ENCODE data around the gene SMG9. TPM values are rescaled to one million over a fixed set of nuclear protein-coding genes. Genes with fewer than 3 reads are reported as not detected.

Gene SMG9
- 10 to 100 TPM; 23.3 to 37.4 (median 28.3) TPM for total RNA-seq
- 26.5 TPM for total RNA-seq (2013)

- DNase-seq (peak; percentile 99 to 100), ATAC-seq (peak; percentile 88 to 95 (median 89))
- no peaks in the 10 kb centered on the region for H3K9me3 ChIP-seq (ENCODE audit: control insufficient read depth, insufficient read depth, low read length)
- H3K4me1 ChIP-seq (ENCODE audit: control insufficient read depth, insufficient read depth, low read length) = peaks cover 25% of the 10 kb centered on the region
- H3K27ac ChIP-seq (ENCODE audit: low read length) = peak within 1 kb of the TSS; percentile 97
- no peak for TF ChIP-seq CTCF (IDR thresholded peaks at IDR 0.05)
- no peaks in the 10 kb centered on the region for H3K27me3 ChIP-seq (ENCODE audit: control insufficient read depth, insufficient read depth, low read length)
- peaks cover 26 to 36% of the 10 kb centered on the region in 2 donors for H3K4me1 Mint-ChIP-seq
- whole genome bisulfite sequencing (ENCODE audit: insufficient coverage) = under 1% methylated on average over 79 of the region's 79 CpGs
- no peaks in the 10 kb centered on the region for H3K9me3 Mint-ChIP-seq
- peaks cover 10% of the 10 kb centered on the region for H3K36me3 ChIP-seq (ENCODE audit: control insufficient read depth, insufficient read depth, low read length)
- peak within 1 kb of the TSS; percentile 99 to 100 for H3K27ac Mint-ChIP-seq
- H3K27me3 Mint-ChIP-seq (ENCODE audit: low read depth in 2 of 2) = peaks cover 0 to 2% of the 10 kb centered on the region in 2 donors
- intact Hi-C loops (cut with micrococcal nuclease) = loop anchor here (2.0 kb wide), 2 partner anchors 54 to 86 kb away; no protein-coding TSS in a partner anchor
- no peaks in the 10 kb centered on the region for H3K36me3 Mint-ChIP-seq
- H3K4me3 ChIP-seq (ENCODE audit: low read length) = peak within 1 kb of the TSS; percentile 83
- peak within 1 kb of the TSS; percentile 99 for H3K4me3 Mint-ChIP-seq
These were observed at the start of gene SMG9 for GRCh38 chr19:43754503-43755255. Gene SMG9, minus strand, starts transcription at chr19:43754962. Its CDS starts 4,221 bp downstream, at chr19:43750741.

GRCh38 chr19:43804432-43804831 lies 49.7 kb upstream of the SMG9 start:
- Mint-ChIP-seq H3K4me1 (no peaks in the 10 kb centered on the region), H3K4me3 (no peak overlapping the region), H3K36me3 (no peaks in the 10 kb centered on the region), H3K27me3 (ENCODE audit: low read depth in 2 of 2) (peaks cover 11 to 14% of the 10 kb centered on the region in 2 donors), H3K9me3 (no peaks in the 10 kb centered on the region), H3K27ac (no peak overlapping the region)
- Histone ChIP-seq H3K27me3 (ENCODE audit: control insufficient read depth, insufficient read depth, low read length) (peaks cover 2% of the 10 kb centered on the region), H3K36me3 (ENCODE audit: control insufficient read depth, insufficient read depth, low read length) (no peaks in the 10 kb centered on the region), H3K4me1 (ENCODE audit: control insufficient read depth, insufficient read depth, low read length) (no peaks in the 10 kb centered on the region), H3K4me3 (ENCODE audit: low read length) (no peak overlapping the region), H3K27ac (ENCODE audit: low read length) (no peak overlapping the region), H3K9me3 (ENCODE audit: control insufficient read depth, insufficient read depth, low read length) (no peaks in the 10 kb centered on the region)
- 28% methylated on average over 2 of the region's 2 CpGs for WGBS (ENCODE audit: insufficient coverage)
- no peak for DNase-seq
- TF ChIP-seq CTCF (IDR thresholded peaks at IDR 0.05) = no peak
- intact Hi-C loops (cut with micrococcal nuclease) = no loop called here
- no peak for ATAC-seq

GRCh38 chr19:43802216-43802951 lies 47.6 kb upstream of the SMG9 start, which contains the start of gene LYPD5:
Gene LYPD5, minus strand, starts transcription at chr19:43802447. Its CDS starts 67 bp downstream, at chr19:43802380.
- H3K36me3 ChIP-seq (ENCODE audit: control insufficient read depth, insufficient read depth, low read length) = no peaks in the 10 kb centered on the region
- peaks cover 6 to 27% of the 10 kb centered on the region in 2 donors for H3K27me3 Mint-ChIP-seq (ENCODE audit: low read depth in 2 of 2)
- ATAC-seq (no peak), DNase-seq (no peak)
- no peaks in the 10 kb centered on the region for H3K9me3 ChIP-seq (ENCODE audit: control insufficient read depth, insufficient read depth, low read length)
- H3K27ac ChIP-seq (ENCODE audit: low read length) = no peak within 1 kb of the TSS
- no peaks in the 10 kb centered on the region for H3K27me3 ChIP-seq (ENCODE audit: control insufficient read depth, insufficient read depth, low read length)
- H3K4me1 ChIP-seq (ENCODE audit: control insufficient read depth, insufficient read depth, low read length) = peaks cover 9% of the 10 kb centered on the region
- no peaks in the 10 kb centered on the region for H3K9me3 Mint-ChIP-seq
- H3K4me3 ChIP-seq (ENCODE audit: low read length) = no peak within 1 kb of the TSS
- TF ChIP-seq CTCF (IDR thresholded peaks at IDR 0.05) = no peak
- WGBS (ENCODE audit: insufficient coverage) = 70% methylated on average over 11 of the region's 12 CpGs
- intact Hi-C loops (cut with micrococcal nuclease) = no loop called here
- H3K27ac Mint-ChIP-seq = no peak within 1 kb of the TSS
- H3K36me3 Mint-ChIP-seq = no peaks in the 10 kb centered on the region
- H3K4me3 Mint-ChIP-seq = no peak within 1 kb of the TSS
- peaks cover 0 to 13% of the 10 kb centered on the region in 2 donors for H3K4me1 Mint-ChIP-seq

All from natural killer cell (primary cell).